PC-3 (cell line): ENCODE data around the gene RFC1.

Source experiments
- EZH2 ChIP-seq: fragments of 300-600 bp; sonication (generic); IDR thresholded peaks from one replicate; pipeline ENCODE4 v1.6.1; 2017; ENCODE audit warnings: antibody characterized with exemption, mild to moderate bottlenecking, low read length; ENCODE audit not compliant: unreplicated experiment
- EZH2phosphoT487 ChIP-seq: fragments of 300-600 bp; sonication (generic); IDR thresholded peaks from 2 replicates; pipeline ENCODE4 v1.6.1; 2018; ENCODE audit warnings: mild to moderate bottlenecking, antibody characterized with exemption, low read length, borderline replicate concordance
- TF ChIP-seq, protein P1 (sequence below): fragments of 300-600 bp; sonication (generic); conservative IDR thresholded peaks from 2 replicates; pipeline ENCODE4 v1.5.1; 2017; ENCODE audit warnings: antibody characterized with exemption, low read depth, mild to moderate bottlenecking, low read length

DNA sequence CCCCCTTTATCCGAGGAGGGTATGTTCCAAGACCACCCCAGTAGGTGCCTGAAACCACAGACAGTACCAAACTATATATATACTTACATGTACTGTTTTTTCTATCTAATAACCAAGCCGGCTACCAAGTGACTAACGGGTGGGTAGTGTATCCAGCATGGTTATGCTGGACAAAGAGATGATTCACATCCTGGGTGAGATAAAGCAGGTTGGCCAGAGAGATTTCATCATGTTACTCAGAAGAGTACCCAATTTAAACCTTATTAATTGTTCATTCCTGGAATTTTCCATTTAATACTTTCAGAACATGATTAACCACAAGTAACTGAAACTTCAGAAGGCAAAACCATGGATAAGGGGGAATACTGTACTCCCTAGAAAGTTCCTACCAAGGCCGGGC is 46.5 kb downstream of the RFC1 start:
- TF ChIP-seq, protein P1, sequence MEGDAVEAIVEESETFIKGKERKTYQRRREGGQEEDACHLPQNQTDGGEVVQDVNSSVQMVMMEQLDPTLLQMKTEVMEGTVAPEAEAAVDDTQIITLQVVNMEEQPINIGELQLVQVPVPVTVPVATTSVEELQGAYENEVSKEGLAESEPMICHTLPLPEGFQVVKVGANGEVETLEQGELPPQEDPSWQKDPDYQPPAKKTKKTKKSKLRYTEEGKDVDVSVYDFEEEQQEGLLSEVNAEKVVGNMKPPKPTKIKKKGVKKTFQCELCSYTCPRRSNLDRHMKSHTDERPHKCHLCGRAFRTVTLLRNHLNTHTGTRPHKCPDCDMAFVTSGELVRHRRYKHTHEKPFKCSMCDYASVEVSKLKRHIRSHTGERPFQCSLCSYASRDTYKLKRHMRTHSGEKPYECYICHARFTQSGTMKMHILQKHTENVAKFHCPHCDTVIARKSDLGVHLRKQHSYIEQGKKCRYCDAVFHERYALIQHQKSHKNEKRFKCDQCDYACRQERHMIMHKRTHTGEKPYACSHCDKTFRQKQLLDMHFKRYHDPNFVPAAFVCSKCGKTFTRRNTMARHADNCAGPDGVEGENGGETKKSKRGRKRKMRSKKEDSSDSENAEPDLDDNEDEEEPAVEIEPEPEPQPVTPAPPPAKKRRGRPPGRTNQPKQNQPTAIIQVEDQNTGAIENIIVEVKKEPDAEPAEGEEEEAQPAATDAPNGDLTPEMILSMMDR, result no peak
- no peak for TF ChIP-seq EZH2phosphoT487
- no peak for TF ChIP-seq EZH2
